H1 (cell line): ENCODE measurements around the gene DDX19B. TPM values are rescaled to one million over a fixed set of nuclear protein-coding genes. Genes with fewer than 3 reads are reported as not detected.
"Not testable (repeated sequence)": the region's sequence is repeated elsewhere in the genome, so short reads cannot be mapped to it uniquely, and the experiment has no call there.

Source experiments
- CTCF ChIA-PET: fragments of 300-600 bp; sonication (Branson Sonifier 250); formaldehyde crosslinking; loops from one replicate; lab custom pipeline; 2021; ENCODE audit not compliant: partially characterized antibody; lab: Charles Lee
- POLR2A ChIA-PET: fragments of 300-600 bp; sonication (Branson Sonifier 250); formaldehyde crosslinking; loops from one replicate; lab custom pipeline; 2021; ENCODE audit warnings: inconsistent platforms; ENCODE audit not compliant: partially characterized antibody; lab: Charles Lee
- DNase-seq, 2 experiments: peaks; one replicate each; pipeline versions ENCODE4 v3.0.0 to v3.0.0-alpha.2; 2010 to 2022; ENCODE audit warnings: low spot score in 2 of 2, low read depth in 1 of 2, mixed read lengths in 1 of 2
- FAIRE-seq: peaks from 2 replicates; lab custom pipeline; 2011; peaks lifted over from hg19 to GRCh38; lab: Jason Lieb, UNC
- H2AFZ ChIP-seq: 2 replicates; pipeline ENCODE4 v1.8.1; 2012; ENCODE audit warnings: low read length, inconsistent platforms
- H2AK5ac ChIP-seq: 2 replicates; pipeline ENCODE4 v1.6.1; 2013; ENCODE audit warnings: low read depth, low read length
- H2BK120ac ChIP-seq: replicated peaks from 2 replicates; pipeline ENCODE3; 2013; ENCODE audit warnings: low read depth, low read length, inconsistent platforms
- H2BK12ac ChIP-seq: 2 replicates; pipeline ENCODE4 v1.6.1; 2013; ENCODE audit warnings: low read depth, low read length
- H2BK15ac ChIP-seq: 2 replicates; pipeline ENCODE4 v1.6.1; 2013; ENCODE audit warnings: low read length
- H2BK20ac ChIP-seq: 2 replicates; pipeline ENCODE4 v1.6.1; 2013; ENCODE audit warnings: low read length
- H2BK5ac ChIP-seq: 2 replicates; pipeline ENCODE4 v1.6.1; 2013; ENCODE audit warnings: low read depth, low read length
- H3K14ac ChIP-seq: 2 replicates; pipeline ENCODE4 v1.6.1; 2013; ENCODE audit warnings: inconsistent platforms; ENCODE audit not compliant: insufficient read length
- H3K18ac ChIP-seq: 2 replicates; pipeline ENCODE4 v1.6.1; 2013; ENCODE audit warnings: low read length; ENCODE audit errors: extremely low read depth
- H3K23ac ChIP-seq: 2 replicates; pipeline ENCODE4 v1.6.1; 2013; ENCODE audit warnings: inconsistent platforms; ENCODE audit not compliant: insufficient read length
- H3K23me2 ChIP-seq: 2 replicates; pipeline ENCODE4 v1.6.1; 2013; ENCODE audit warnings: low read depth, low read length
- H3K27ac ChIP-seq: 2 replicates; pipeline ENCODE4 v1.6.1; 2011; ENCODE audit warnings: low read depth, low read length, inconsistent platforms
- H3K27me3 ChIP-seq, 4 experiments: replicated peaks in 1 of 4; 1 replicate in 1 of 4; 2 replicates in 3 of 4; pipeline versions ENCODE4 v1.6.1 to v1.8.1; 2011 to 2013; ENCODE audit warnings: low read length in 3 of 4, mild to moderate bottlenecking in 3 of 4, inconsistent platforms in 2 of 4, mixed read lengths in 2 of 4, moderate library complexity in 1 of 4; ENCODE audit not compliant: control insufficient read depth in 3 of 4, insufficient read depth in 3 of 4; ENCODE audit errors: extremely low read depth in 1 of 4
- H3K36me3 ChIP-seq, 4 experiments: 2 replicates each; pipeline versions ENCODE4 v1.6.1 to v1.8.1; 2011 to 2013; ENCODE audit warnings: mild to moderate bottlenecking in 4 of 4, low read length in 3 of 4, moderate library complexity in 2 of 4, control low read depth in 1 of 4, inconsistent platforms in 1 of 4; ENCODE audit not compliant: insufficient read depth in 4 of 4, control insufficient read depth in 2 of 4
- H3K4ac ChIP-seq: replicated peaks from 2 replicates; pipeline ENCODE3; 2013; ENCODE audit warnings: low read length, low read depth, mixed read lengths, inconsistent platforms; ENCODE audit not compliant: insufficient read length
- H3K4me1 ChIP-seq, 4 experiments: replicated peaks in 1 of 4; 1 replicate in 1 of 4; 2 replicates in 3 of 4; pipeline versions ENCODE4 v1.6.1 to v1.8.1; 2011 to 2013; ENCODE audit warnings: low read length in 3 of 4, inconsistent platforms in 2 of 4, mixed read lengths in 1 of 4; ENCODE audit not compliant: insufficient read depth in 4 of 4, control insufficient read depth in 3 of 4
- H3K4me2 ChIP-seq, 2 experiments: 2 replicates each; pipeline versions ENCODE4 v1.6.1 to v1.8.1; 2011 to 2013; ENCODE audit warnings: low read depth in 2 of 2, low read length in 2 of 2, control low read depth in 1 of 2, inconsistent platforms in 1 of 2, mild to moderate bottlenecking in 1 of 2; ENCODE audit not compliant: insufficient read depth in 1 of 2
- H3K4me3 ChIP-seq, 4 experiments: fragments of 200-600, 300-600 bp in 1 of 4; sonication (generic), shearing (Covaris generic), sonication (Bioruptor Twin) in 1 of 4; 2 replicates each; pipeline versions ENCODE4 v1.5.1 to v1.8.1; 2011 to 2016; ENCODE audit warnings: low read length in 4 of 4, low read depth in 3 of 4, control low read depth in 2 of 4, inconsistent platforms in 2 of 4, mild to moderate bottlenecking in 2 of 4, mixed read lengths in 1 of 4, moderate library complexity in 1 of 4; ENCODE audit not compliant: insufficient read depth in 2 of 4; ENCODE audit errors: extremely low read depth in 1 of 4
- H3K56ac ChIP-seq: replicated peaks from 2 replicates; pipeline ENCODE3; 2013; ENCODE audit warnings: low read depth, mild to moderate bottlenecking, mixed read lengths, low read length, inconsistent platforms; ENCODE audit not compliant: insufficient read length
- H3K79me1 ChIP-seq: 2 replicates; pipeline ENCODE4 v1.6.1; 2013; ENCODE audit warnings: low read depth, low read length, control low read depth
- H3K79me2 ChIP-seq, 2 experiments: 2 replicates each; pipeline versions ENCODE4 v1.6.1 to v1.8.1; 2012 to 2013; ENCODE audit warnings: low read length in 2 of 2, mild to moderate bottlenecking in 2 of 2, inconsistent platforms in 1 of 2; ENCODE audit not compliant: insufficient read depth in 2 of 2, control insufficient read depth in 1 of 2
- H3K9ac ChIP-seq, 4 experiments: replicated peaks in 1 of 4; 1 replicate in 1 of 4; 2 replicates in 3 of 4; pipeline versions ENCODE4 v1.6.1 to v1.8.1; 2011 to 2013; ENCODE audit warnings: low read depth in 3 of 4, low read length in 3 of 4, control low read depth in 2 of 4, mild to moderate bottlenecking in 2 of 4, moderate library complexity in 2 of 4, inconsistent platforms in 1 of 4; ENCODE audit errors: extremely low read depth in 1 of 4
- H3K9me3 ChIP-seq, 2 experiments: 2 replicates each; pipeline versions ENCODE4 v1.6.1 to v1.8.1; 2012 to 2013; ENCODE audit warnings: mild to moderate bottlenecking in 2 of 2, moderate library complexity in 2 of 2, control low read depth in 1 of 2, inconsistent platforms in 1 of 2, low read depth in 1 of 2, low read length in 1 of 2, mixed read lengths in 1 of 2; ENCODE audit not compliant: insufficient read depth in 2 of 2
- H4K20me1 ChIP-seq, 2 experiments: replicated peaks in 1 of 2; 2 replicates each; pipeline versions ENCODE3 to v1.8.1; 2011 to 2013; ENCODE audit warnings: inconsistent platforms in 2 of 2, low read length in 2 of 2, mild to moderate bottlenecking in 1 of 2; ENCODE audit not compliant: insufficient read depth in 2 of 2, control insufficient read depth in 1 of 2
- H4K5ac ChIP-seq: 2 replicates; pipeline ENCODE4 v1.6.1; 2013; ENCODE audit warnings: low read length, low read depth, mixed read lengths, inconsistent platforms; ENCODE audit not compliant: insufficient read length
- H4K8ac ChIP-seq: 2 replicates; pipeline ENCODE4 v1.8.0; 2013; ENCODE audit warnings: mild to moderate bottlenecking, moderate library complexity, low read length, inconsistent platforms; ENCODE audit not compliant: insufficient read depth; ENCODE audit errors: extremely low read depth
- H4K91ac ChIP-seq: replicated peaks from 2 replicates; pipeline ENCODE3; 2013; ENCODE audit warnings: low read length, mixed read lengths, inconsistent platforms; ENCODE audit not compliant: insufficient read length
- WGBS, 2 experiments: shearing (Covaris generic) in 1 of 2; methylation state at CpG; one replicate each; pipeline versions ENCODE4 v1.1.6 to v1.1.7; 2013 to 2015; ENCODE audit warnings: low lambda C conversion rate in 2 of 2, mixed read lengths in 2 of 2, inconsistent platforms in 1 of 2, low coverage in 1 of 2, missing lambda C conversion rate in 1 of 2; ENCODE audit not compliant: insufficient replicate concordance in 2 of 2, insufficient coverage in 1 of 2, insufficient read length in 1 of 2; ENCODE audit errors: extremely low coverage in 1 of 2, missing lambda C conversion rate in 1 of 2; 5-methylcytosine and 5-hydroxymethylcytosine counted together
- polyA plus RNA-seq, 7 experiments: library from polyadenylated mRNA; depleted of rRNA in 3 of 7; stranded (reverse) in 5 of 7; unstranded in 2 of 7; fragments of >200 nt in 5 of 7; fragments of 200-250 nt in 2 of 7; gene quantifications; 1 replicate in 5 of 7; 2 replicates in 1 of 7; 4 replicates in 1 of 7; pipeline versions ENCODE4 v1.2.1 to v1.2.3, GENCODE V29; 2011 to 2013; ENCODE audit warnings: missing spikeins in 2 of 7, mixed read lengths in 2 of 7
- total RNA-seq: library from RNA; stranded (reverse); fragmentation: NEBNext Ultra II Directional; extraction: Animal tissue kit (Norgen Biotek cat#: 25700); gene quantifications from 2 replicates; pipeline ENCODE4 v1.2.1, GENCODE V29; 2021

DDX19B gene
- total and polyA plus RNA-seq, 2 of the 8 experiments (the other 6 are each of a cell fraction or from before 2014, with no cell fraction given) = 40.5 to 42.7 TPM

DNA sequence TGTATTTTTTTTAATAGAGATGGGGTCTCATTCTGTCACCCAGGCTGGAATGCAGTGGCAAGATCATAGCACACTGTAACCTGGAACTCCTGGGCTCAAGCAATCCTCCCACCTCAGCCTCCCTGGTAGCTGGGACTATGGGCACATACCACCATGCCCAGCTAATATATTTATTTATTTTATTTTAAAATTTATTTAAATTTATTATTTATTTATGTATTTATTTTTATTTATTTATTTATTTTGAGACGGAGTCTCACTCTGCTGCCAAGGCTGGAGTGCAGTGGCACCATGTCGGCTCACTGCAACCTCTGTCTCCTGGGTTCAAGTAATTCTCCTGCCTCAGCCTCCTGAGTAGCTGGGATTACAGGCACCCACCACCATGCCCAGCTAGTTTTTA, 8.7 kb downstream of the DDX19B start:
- not testable (repeated sequence) for H2BK5ac ChIP-seq, H2BK120ac ChIP-seq, DNase-seq, H4K5ac ChIP-seq, H3K9ac ChIP-seq, FAIRE-seq, H3K4me3 ChIP-seq, H2AFZ ChIP-seq, H3K4me2 ChIP-seq, H3K79me1 ChIP-seq, H3K27ac ChIP-seq, H4K8ac ChIP-seq, H3K14ac ChIP-seq, H2BK12ac ChIP-seq, H3K23ac ChIP-seq, H3K36me3 ChIP-seq, H3K56ac ChIP-seq, H4K20me1 ChIP-seq, H4K91ac ChIP-seq, H3K18ac ChIP-seq, H2BK15ac ChIP-seq, H2BK20ac ChIP-seq, H3K27me3 ChIP-seq, H3K4ac ChIP-seq, H2AK5ac ChIP-seq, H3K9me3 ChIP-seq, H3K4me1 ChIP-seq, H3K23me2 ChIP-seq
- H3K79me2 ChIP-seq = peaks cover 0 to 38% of the 10 kb centered on the region in 2 experiments; a peak in 2 of 4 replicates
- ChIA-PET CTCF (interaction anchor here (1.7 kb wide), 1 partner anchor 23 kb away, joined by 4 read pairs; no protein-coding TSS in a partner anchor), POLR2A (interaction anchor here (0.6 to 3.1 kb wide), 5 partner anchors 9 to 32 kb away, joined by 3 to 11 read pairs (median 5); partner anchors contain the start of genes AARS1 and DDX19B)
- WGBS, 2 experiments = 100% methylated on average over 2 of the region's 2 CpGs; no CpG with 5 or more reads in 1 of the 2 experiments
